Pulmonary artery endothelial cell (primary cell): ENCODE measurements around the gene SIN3A. TPM values are rescaled to one million over a fixed set of nuclear protein-coding genes. Genes with fewer than 3 reads are reported as not detected.
A peak's percentile ranks its signal among the peaks of the same experiment; 100 is the strongest.
"Not testable (repeated sequence)": the region's sequence is repeated elsewhere in the genome, so short reads cannot be mapped to it uniquely, and the experiment has no call there.

Source experiments
- DNase-seq: peaks from one replicate; pipeline ENCODE4 v3.0.0-alpha.2; 2011; ENCODE audit warnings: low read depth, low spot score
- total RNA-seq: library from RNA; depleted of rRNA; stranded (reverse); fragments of >200 nt; gene quantifications from 2 replicates; pipeline ENCODE4 v1.2.3, GENCODE V29; 2014

Gene SIN3A
- total RNA-seq, 1 donor from 2014 or later = 20.8 TPM

DNA sequence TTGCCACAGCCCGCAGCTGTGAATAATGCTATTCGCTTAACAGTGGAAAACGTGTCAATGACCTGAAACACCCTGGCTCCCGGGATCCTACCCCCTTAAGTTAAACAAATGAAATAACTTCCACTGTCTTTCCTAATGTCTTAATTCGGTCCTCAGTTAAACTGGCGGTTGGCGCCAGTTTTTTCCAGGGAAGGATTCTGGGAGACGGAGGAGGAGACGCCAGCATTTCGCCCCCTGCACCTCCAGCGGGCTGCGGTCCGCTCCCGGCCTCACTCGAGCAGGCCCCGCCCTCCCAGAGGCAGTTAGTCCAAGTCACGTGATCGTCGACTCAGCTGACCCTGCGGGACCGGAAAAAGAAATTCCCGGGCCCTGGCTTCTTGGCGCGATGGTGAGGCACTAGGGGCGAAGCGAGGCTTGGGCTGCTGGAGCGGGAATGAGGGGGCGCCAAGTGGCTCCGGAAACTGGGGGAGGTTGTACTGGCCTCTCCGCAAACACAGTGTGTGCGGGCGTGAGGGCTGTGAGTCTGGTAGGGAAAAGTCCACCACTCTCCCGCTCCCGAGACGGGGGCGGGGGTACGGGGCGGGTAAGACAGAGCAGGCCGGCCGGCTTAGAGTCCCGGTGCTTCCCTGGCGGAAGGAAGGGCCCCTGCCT, 115.7 kb downstream of the SIN3A start, which contains the start of gene COMMD4:
COMMD4 (plus strand) TSS at position 359 of the 651 bp plus-strand sequence; CDS start at position 386, 27 bp downstream.
- DNase-seq = peak; percentile 79

DNA sequence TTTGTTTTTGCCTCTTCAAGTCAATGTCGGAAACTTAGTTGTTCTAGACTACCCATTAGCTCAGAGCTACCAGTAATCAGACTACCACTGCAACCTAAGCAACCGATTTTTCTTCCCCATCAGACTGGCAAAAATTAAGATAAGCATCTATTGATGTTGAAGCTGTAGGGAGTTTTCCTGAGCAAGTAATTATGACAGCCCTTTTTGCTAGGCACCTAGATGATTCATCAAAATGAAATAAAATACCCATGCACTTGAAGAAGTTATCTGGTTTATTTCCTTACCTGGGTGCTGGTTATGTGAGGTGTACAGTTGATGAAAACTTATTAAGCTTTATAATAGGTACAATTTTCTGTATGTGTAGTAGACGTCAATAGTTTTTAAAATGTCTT, 116.2 kb downstream of the SIN3A start:
- DNase-seq = no peak

DNA sequence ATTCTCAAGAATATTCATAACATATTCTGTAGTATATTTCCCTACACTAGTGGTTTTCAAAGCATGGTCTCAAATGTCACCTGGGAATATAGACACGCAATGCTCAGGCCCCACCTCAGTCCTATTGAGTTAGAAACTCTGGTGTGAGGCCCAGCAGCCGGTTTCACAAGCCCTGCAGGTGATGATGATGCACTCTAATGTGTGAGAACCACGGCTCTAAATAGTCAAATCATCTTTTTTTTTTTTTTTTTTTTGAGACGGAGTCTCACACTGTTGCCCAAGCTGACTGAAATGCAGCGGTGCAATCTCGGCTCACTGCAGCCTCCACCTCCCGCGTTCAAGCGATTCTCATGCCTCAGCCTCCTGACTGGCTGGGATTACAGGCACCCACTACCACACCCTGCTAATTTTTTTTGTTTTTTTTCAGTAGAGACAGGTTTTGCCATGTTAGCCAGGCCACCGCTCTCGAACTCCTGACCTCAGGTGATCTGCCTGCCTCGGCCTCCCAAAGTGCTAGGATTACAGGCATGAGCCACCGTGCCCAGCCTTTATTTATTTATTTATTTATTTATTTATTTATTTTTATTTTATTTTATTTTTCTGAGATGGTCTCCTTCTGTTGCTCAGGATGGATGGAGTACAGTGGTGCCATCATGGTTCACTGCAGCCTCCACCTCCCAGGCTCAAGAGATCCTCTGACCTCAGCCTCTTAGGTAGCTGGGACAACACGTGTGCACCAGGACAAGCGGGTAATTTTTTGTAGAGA, 117.7 kb downstream of the SIN3A start:
- DNase-seq = not testable (repeated sequence)

DNA sequence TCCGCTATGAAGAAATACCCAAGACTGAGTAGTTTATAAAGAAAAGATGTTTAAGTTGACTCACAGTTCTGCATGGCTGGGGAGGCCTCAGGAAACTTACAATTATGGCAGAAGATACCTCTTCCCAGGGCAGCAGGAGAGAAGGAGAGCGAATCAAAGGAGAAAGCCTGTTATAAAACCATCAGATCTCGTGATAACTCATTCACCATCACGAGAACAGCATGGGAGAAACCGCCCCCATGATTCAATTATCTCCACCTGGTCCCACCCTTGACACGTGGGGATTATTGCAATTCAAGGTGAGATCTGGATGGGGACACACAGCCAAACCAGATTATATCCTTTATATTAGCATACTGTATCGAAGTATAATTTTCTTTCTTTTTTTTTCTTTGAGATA, 119.4 kb downstream of the SIN3A start:
- DNase-seq = not testable (repeated sequence)

DNA sequence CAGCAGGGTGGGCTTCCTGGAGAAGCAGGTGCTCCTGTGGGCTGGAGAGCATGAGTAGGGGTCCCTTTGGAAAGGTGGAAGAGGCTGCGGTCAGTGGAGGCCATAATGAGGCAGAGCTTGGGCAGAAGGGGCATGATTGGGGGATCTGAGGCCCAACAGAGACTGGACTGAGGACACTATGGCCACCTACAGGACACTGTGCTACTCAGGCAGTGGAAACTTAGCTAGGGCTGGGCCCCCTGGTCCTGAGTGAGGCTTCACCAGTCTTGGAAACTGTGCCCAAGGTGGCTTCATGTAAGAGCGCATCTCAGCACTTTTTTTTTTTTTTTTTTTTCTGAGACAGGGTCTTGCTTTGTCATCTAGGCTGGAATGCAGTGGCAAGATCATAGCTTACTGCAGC, 121.9 kb downstream of the SIN3A start:
- no peak for DNase-seq

DNA sequence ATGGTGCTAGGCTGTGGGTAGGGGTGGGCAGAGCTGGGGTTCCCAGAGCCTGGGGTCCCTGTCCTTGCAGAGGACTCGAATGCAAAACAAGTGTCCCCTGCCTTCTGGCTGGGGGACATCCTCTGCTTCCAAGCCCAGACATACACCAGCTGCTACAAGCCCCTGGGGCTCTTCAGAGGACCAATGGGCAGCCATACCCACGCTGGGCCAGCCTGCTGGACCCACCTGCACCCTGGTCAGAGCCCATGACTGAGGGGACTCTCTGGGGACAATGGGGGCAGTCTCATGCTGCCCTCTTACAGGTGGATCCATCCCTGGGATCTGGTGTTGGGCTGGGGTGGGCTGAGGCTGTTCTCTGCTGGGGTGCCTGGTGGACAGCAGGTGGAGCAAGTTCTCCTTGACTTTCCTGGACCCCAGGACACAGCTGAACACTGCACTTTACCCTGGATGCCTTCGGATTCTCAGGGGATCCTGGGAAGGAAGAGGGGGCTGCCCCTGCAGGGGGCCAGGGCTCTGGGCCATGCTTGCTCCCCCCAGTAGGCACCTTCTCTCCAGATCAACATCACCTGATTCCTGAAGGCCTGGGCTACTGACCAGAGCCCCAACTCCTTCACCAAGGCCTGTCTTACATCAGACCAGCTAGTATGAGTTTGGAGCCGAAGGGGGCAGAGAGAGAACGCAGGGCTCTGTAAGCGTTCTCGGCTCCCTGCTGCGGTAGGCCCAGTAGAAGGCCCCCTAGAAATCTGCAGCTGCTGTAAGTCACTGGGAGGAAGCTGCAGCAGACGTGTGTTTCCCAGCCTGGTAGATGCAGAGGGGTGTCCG, 122.8 kb downstream of the SIN3A start:
- DNase-seq = no peak

DNA sequence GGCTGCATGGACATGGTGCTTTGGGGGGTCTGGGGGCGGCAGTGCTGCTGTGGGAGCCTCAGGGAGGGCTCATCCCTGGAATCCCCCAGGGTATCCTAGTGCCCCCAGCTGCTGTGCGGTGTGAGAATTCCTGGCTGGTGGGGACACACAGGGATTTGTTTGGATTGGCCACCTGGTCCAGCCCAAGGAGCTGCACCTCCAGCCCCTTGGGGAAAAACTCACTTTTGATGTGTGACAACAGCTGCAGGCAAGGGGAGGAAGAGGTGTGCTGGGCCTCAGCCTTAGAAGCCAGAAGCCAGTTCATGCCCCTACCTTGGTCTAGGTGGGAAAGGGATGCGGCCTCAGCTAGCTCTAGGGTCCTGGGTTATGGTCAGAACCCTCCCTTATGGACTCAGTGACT, 124.0 kb downstream of the SIN3A start:
- no peak for DNase-seq

DNA sequence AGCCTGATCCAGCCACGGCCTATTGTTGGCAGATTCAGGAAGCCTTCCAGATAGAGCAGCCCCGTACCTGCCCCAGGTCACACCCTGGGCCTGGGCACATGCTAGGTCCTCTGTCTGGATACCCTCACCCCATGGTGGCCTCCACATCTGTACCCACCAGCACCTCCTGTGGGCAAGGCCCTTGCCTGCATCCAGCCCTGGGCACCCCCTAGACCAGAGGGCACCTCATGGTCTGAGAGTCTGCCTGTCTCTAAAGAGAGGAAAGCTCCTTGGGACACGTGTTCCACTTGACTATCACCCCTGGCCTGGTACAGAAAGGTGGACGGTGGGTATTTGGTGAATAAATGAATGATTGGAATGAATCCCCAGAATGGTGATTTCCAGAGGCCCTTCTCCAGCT, 124.5 kb downstream of the SIN3A start:
- no peak for DNase-seq

DNA sequence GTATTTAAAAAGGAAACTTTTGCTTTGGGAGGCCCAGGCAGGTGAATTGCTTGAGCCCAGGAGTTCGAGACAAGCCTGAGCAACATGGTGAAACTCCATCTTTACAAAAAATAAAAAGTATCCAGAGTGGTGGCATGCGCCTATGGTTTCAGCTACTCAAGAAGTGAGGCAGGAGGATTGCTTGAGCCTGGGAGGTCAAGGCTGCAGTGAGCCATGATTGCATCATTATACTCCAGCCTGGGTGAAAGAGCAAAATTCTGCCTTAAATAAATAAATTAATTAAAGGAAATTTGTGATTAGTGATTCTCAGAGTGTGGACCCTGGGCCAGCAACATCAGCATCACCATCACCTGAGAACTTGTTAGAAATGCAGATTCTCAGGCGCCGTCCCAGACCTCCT, 125.6 kb downstream of the SIN3A start:
- no peak for DNase-seq

DNA sequence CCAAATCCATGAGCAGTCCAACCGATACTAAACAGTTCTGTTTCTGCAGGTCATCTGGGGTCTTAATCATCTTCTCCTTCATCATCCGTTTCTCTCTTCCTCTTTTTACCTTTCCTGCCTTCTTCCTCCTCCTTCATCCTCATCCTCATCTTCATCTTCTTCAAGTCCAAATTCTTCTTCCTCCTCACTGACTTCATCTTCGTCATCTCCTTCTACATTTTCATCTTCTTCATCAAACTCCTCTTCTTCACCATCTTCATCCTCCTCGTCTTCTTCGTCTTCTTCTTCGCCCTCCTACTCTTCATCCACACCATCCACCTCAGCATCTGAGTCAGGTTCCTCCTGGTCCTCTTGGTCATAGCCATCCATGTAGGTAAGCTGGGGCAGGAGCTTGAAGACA, 129.8 kb downstream of the SIN3A start:
- DNase-seq = no peak

Other genes with a start within 250 kb of the SIN3A start
- gene C15orf39, start 249.8 kb downstream of the SIN3A start, total RNA-seq = 4.1 and 6.4 TPM in 2 replicates
- not detected in 2 replicates for gene GOLGA6C, start 193.4 kb downstream of the SIN3A start, total RNA-seq
- gene GOLGA6D, start 168.9 kb downstream of the SIN3A start, total RNA-seq = not detected in 2 replicates
- gene COMMD4, start 115.6 kb downstream of the SIN3A start, total RNA-seq = 71.5 and 81.1 TPM in 2 replicates
- 9.6 and 10.6 TPM in 2 replicates for gene NEIL1, start 104.7 kb downstream of the SIN3A start, total RNA-seq
- gene MAN2C1, start 83.1 kb downstream of the SIN3A start, total RNA-seq = 118 and 136 TPM in 2 replicates
- gene PTPN9, start 127.6 kb upstream of the SIN3A start, total RNA-seq = 21.3 and 24.8 TPM in 2 replicates
- 22.4 and 25.3 TPM in 2 replicates for gene SNUPN, start 174.0 kb upstream of the SIN3A start, total RNA-seq
- 59.8 and 75.6 TPM in 2 replicates for gene IMP3, start 188.5 kb upstream of the SIN3A start, total RNA-seq
- gene SNX33, start 196.2 kb upstream of the SIN3A start, total RNA-seq = 7.8 and 8.5 TPM in 2 replicates